HG03060 (cell line): ENCODE results near the gene LMTK3.
"Not testable (repeated sequence)": the region's sequence is repeated elsewhere in the genome, so short reads cannot be mapped to it uniquely, and the experiment has no call there.

Experiments
- ATAC-seq: cut with Tn5 transposase; IDR thresholded peaks from one replicate; pipeline ENCODE4 v1.9.1; 2021; ENCODE audit warnings: low read depth, moderate number of reproducible peaks; ENCODE audit not compliant: unreplicated experiment

Gene LMTK3

DNA sequence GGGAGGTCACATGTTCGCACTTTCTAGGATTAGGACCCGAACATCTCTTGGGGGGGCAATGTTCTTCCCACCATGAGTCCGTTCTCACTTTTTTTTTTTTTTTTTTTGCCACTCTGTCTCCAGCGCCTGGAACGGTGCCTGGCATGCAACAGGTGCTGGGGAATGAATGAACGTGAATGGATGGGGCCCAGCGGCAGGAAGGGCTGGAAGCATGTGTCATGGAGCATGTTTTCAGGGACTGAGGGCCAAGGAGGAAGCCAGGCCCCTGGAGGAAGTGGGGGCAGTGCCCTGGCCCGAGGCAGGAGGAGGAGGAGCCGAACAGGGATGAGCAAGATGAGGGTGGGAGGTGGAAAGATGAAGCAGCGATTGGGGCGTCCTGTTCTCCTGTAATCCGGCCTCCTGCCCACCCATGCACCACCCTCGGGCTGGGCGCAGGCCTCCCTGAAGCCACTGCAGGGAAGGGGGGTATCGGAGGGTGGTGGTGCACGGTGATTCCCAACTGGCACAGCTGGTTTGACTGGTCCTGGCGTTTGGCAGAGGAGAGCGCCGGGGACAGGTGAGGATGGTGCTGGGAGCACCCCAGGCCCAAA, 31.6 kb upstream of the LMTK3 start:
- ATAC-seq = no peak

DNA sequence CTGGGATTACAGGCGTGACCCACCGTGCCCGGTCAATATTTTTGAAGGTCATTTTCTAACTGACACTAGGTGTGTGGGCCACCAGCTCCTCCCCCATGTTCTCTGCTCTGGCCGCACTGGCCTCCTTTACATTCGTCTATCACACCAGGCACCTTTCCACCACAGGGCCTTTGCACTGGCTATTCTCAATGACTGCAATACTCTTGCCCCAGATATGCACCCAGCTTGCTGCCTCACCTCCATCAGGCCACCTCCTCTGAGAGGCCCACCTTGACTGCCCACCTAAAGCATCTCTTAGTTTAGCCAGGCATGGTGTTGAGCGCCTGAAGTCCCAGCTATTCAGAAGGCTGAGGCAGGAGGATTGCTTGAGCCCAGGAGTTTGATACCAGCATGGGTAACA, 30.2 kb upstream of the LMTK3 start:
- no peak for ATAC-seq

DNA sequence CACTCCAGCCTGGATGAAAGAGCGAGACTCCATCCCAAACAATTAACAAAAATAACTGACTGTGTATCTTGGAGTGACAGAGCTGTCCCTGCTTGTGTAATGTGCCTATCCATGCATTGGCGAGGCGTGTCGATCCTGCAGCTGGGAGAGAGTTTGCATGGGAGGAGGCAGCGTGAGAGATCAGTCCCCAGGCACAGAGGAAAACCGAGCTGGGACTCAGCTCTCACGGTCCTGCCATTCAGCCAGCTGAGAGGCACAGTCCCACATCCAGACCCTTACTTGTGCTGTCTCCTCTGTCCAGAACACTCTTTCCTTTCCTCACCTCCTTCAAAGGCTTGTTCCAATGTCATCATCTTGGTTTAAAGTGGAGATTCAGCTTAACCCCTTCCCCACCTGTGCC, 28.5 kb upstream of the LMTK3 start:
- no peak for ATAC-seq

DNA sequence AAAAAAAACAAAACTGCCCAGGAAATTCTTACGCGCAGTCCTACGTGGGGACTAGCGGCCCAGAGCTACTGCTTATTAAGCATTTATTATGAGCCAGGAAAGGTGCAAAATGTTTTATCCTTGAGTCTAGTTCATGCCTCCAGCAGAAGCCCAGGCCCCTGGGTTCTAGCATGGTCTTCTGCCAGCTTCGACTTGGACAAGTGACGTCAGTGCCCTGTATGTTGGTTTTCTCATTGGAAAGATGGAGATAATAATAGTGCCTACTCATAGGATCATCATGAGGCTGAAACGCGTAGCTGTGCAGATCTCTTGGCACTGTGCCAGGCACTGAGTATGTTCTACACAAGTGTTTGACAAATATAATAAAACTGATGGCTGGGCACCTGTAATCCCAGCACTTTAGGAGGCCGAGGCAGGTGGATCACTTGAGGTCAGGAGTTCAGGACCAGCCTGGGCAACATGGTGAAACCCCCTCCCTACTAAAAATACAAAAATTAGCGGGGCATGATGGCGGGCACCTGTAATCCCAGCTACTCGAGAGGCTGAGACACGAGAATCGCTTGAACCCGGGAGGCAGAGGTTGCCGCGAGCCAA, 28.0 kb upstream of the LMTK3 start:
- no peak for ATAC-seq

DNA sequence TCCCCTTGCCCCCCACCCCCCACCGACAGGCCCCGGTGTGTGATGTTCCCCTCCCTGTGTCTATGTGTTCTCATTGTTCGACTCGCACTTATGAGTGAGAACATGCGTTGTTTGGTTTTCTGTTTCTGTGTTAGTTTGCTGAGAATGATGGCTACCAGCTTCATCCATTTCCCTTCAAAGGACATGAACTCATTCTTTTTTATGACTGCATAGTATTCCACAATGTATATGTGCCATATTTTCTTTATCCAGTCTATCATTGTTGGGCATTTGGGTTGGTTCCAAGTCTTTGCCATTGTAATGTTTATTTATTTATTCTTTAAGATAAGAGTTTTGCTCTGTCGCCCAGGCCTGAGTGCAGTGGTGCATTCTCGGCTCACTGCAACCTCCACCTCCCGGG, 26.4 kb upstream of the LMTK3 start:
- not testable (repeated sequence) for ATAC-seq

DNA sequence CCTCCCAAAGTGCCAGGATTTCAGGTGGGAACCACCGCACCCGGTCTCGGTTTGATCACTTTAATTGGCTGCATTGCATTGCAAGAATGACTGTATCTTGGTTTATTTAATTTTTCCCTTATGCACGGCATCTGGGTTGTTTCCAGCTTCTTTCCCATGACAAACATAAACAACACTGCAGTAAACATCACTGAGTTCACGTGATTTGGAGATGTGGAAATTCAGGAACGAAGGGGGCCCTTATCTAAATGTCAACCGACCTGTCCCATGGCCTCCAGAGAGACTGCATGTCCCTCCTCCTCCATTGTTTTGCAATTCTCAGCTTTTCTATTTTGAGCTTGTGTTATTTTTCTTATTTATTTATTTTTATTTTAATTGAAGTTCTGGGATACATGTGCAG, 25.9 kb upstream of the LMTK3 start:
- ATAC-seq = no peak

DNA sequence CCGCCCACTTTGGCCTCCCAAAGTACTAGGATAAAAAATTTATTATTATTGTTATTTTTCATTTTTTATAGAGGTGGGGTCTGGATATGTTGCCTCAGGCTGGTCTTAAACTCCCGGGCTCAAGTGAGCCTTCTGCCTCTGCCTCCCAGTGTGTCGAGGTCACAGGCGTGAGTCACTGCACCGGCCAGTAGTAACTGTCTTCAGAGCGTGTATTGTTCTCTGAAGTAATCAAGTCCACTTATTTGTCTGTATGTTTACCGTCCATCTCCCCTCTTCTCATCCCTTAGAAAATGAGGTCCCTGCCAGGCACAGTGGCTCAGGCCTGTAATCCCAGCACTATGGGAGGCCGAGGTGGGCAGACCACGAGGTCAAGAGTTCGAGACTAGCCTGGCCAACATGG, 22.1 kb upstream of the LMTK3 start:
- ATAC-seq = no peak

DNA sequence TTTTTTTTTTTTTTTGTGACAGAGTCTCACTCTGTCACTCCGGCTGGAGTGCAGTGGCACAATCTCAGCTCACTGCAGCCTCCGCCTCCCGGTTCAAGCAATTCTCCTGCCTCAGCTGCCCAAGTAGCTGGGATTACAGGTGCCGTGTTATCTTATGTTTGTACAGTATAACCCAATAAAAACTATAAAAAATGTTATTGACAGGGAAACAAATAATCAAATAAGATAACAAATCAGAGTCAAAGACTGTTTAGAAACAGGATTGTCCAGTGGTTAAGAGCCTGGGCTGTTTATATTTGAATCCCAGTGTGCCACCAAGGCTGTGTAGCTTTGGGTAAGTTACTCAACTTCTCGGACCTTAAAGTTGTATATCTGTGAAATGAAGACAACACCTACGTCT, 19.1 kb upstream of the LMTK3 start:
- ATAC-seq = no peak

DNA sequence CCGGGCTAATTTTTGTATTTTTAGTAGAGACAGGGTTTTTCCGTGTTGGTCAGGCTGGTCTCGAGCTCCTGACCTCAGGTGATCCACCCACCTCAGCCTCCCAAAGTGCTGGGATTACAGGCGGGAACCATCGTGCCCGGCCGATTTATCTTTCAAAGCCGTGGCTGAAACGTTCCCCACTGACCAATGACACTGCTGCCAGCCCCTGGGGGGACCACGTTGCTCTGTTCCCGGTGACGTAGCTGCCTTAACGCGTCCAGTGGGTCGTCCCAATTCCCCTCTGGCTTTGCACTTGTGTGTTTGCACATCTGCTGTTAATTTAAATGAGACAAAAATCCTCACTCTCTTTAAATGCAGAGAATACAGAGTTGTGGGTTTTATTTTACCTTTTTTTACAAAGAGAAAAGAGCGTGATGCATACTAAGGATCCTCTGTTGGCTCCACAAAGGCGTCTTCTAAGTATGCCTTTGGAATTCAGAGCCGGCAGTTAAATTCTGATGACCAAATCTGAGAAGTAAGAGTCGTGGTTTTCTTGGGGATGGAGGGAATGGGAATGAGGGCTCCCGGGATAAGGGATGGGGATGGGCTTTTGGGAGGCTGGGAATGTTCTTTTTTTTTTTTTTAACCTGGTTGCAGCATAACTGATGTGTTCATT, 18.6 kb upstream of the LMTK3 start:
- no peak for ATAC-seq

DNA sequence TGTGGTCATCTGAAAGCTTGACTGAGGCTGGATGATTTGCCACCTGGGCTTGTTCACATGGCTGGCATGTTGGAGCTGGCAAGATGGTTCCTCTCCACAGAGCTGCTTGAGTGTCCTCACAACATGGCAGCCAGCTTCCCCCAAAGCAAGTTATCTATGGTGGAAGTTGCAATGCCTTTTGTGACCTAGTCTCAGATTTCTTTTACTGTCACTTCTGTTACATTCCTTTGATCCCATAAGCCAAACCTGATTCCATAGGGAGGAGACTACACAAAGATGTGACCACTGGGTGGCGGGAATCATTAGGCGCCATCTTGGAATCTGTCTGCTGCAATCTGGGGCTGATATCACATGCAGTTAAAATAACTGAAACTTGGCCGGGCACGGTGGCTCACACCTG, 17.5 kb upstream of the LMTK3 start:
- ATAC-seq = no peak

DNA sequence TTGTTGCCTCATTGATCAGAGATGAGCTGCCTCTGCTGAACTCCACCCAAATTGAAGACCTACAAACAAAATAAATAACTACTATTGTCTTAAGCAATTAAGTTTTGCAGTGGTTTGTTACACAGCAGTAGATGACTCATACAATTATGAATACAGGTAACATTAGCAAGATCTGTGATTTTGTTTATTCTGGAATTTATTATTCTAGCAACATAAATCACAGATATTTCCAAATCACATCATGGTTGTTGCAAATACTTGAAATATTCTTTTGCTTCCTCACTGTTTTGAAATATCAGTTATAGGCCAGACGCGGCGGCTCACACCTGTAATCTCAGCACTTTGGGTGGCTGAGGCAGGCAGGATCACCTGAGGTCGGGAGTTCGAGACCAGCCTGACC, 13.1 kb upstream of the LMTK3 start:
- no peak for ATAC-seq

DNA sequence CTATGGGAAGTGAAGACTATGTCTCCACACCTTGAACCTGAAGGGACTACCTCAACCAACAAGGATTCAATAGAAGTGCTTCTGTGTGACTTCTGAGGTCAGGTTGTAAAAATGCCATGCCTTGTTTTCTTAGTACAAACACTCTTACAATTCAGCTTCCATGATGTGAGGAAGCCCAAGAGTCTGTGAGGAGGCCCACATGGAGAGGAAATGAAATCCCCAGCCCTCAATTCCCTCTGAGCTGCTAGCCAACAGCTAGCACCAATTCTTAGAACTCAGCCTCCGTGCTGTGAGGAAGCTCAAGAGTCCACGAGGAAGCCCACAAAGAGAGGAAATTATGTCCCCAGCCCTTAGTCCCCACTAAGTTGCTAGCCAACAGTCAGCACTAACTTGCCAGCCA, 12.6 kb upstream of the LMTK3 start:
- no peak for ATAC-seq

DNA sequence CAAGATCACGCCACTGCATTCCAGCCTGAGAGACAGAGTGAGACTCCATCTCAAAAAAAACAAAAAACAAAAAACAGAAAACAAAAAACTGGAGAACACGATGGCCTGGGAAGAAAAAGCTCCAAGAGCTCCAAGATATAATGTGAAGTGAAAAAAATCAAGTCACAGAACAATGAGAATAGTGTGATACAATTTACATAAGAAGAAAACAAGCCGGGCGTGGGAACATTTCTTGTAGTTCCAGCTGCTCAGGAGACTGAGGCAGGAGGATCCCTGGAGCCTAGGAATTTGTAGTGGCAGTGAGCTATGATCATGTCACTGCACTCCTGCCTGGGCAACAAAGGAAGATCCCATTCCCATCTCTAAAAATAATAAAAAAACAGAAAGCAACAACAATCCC, 8.5 kb upstream of the LMTK3 start:
- no peak for ATAC-seq

DNA sequence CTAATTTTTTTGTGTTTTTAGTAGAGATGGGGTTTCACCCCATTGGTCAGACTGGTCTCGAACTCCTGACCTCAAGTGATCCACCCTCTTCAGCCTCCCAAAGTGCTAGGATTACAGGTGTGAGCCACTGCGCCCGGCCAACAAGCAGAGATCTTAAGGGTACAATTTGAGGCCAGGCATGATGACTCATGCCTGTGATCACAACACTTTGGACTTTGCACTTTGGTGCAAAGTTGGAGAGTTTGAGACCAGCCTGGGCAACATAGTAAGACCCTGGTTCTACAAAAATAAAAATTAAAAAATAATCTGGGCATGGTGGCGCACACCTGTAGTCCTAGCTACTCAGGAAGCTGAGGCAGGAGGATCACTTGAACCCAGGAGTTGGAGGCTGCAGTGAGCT, 7.8 kb upstream of the LMTK3 start:
- ATAC-seq = not testable (repeated sequence)

DNA sequence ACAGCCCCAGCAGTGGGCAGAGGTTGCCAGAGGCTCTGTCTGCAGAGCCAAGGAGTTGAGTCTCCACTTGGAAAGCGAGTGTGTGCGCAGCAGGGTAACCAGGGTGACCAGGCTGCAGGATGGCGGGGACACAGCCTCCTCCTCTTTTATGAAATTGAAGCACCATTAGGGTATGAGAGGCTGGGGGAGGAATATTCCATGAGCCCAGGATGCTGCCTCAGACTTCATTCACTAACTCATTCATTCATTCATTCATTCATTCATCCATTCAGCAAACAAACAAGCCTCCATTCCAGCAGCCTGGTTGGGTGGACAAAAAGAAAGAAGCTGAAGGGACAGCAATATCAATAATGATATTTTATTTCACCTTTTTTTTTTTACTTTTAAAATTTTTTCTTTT, 6.6 kb upstream of the LMTK3 start:
- ATAC-seq = no peak

DNA sequence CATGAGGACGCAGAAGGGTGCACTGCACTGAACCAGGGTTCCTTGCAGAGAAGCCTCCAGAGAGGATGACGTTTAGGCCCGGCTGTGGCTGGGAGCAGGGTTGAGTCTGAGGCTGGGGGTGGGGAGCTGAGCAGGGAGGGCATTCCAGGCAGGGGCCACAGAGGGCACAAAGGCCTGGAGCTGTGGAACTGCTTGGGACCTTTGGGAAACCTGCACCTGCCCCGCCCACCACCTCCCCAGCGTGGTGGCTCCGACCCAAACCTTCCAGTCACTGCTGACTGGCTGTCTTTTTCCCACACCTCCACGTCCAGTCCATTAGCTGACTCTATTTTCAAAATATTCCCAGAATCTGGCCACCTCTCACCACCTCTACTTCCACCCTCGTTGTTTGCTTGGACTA, 4.9 kb upstream of the LMTK3 start:
- ATAC-seq = no peak

DNA sequence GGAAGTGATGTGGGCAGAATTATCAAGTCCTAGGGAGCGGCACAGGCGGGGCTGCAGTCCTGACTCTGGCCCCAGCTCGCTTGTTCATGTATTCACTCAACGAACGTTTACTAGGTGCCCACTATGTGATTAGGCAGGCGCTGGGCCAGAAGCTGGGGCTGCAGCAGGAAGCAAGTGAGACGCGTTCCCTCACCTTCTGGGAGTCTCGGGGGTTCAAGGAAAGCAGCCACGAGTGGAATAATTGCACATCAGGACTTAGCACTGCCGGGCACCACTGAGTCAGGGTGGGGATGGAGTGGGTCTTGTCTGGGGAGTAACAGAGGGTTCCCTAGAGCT, 2.5 kb upstream of the LMTK3 start:
- no peak for ATAC-seq

DNA sequence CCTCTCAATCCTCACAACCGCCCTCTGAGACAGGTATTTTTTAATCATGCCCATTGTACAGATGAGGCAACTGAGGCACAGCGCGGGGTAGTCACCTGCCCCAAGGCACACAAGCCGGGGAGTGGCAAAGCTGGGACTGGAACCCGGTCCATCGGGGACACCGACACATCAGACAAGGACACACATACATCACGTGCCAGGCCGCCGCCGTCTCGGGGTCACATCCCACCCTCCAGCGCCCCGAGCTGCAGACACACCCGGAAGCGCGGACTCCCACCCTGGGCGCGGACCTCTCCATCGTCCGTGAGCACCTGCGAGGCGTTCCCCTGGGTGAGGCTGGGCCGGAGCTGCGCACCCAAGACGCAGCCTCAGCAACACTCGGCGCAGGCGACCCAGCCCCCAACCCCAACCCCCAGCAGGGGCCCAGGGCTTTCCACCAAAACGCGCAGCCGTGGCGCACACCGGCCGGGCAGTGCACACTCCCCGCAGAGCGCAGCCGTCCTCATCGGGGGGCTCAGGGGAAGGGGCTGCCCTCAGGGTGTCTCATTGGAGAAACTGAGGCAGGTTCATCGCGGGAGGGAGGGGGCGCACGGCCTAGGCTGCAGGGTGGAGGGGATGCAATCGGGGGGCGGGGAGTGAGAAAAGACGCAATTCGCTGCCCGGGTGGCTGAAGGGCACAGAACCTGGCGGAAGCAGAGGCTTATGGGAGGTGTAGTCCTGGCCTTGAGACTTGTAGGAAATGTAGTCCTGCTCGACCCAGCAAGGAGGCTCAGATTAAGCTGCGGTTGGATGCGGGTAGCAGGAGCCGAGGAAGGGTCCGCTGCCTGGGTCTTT, 1.9 kb upstream of the LMTK3 start:
- no peak for ATAC-seq

DNA sequence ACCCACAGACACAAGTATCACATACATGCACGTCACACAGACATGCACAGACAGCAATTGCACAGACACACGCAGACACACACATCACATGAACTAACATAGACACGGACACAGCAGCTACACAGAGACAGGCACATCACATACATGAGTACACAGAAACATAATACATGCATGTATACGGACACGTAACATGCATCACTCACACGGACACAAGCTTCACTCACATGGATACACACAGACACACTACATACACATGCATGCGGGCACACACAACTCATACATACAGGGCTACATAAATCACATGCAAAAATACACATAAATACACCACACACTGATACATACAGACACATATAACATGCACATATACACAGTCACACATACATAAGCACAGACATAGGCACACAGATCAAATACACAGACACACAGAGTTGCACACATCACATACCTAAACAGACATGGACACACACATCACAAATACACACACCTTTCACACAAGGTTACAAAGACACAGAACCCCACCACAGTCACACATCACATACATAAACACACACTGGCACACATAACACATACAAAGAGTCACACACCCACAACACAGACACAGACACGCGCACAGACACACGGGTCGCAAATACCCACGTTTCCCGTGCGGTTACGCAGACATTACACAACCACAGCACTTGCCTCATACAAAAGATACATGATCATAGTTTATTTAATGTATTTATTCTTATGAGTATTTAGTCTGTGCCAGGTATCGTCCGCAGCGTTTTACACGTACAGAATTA, 1.1 kb upstream of the LMTK3 start:
- ATAC-seq = no peak

DNA sequence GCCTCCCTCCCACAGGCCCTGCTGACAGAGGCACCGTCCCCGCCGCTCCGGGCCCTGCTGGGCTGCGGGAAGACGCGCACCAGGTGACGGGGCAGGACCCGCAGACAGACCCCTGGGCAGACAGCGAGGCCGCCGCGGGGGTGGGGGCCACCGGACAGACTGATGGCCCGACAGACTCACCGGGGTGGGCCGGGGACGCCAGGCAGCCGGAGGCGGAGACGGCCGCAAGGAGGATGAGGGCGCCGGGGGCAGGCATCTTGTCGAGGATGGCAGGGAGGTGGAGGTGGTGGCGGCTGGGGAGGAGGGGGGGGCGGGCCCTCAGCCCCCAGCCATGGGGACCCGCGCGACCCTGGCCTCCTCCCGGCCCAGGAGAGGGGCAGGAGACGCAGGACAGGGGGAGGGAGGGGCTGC, 309 bp downstream of the LMTK3 start:
- no peak for ATAC-seq
